ENCODE results near the gene KPRP. TPM values are rescaled to one million over a fixed set of nuclear protein-coding genes. Genes with fewer than 3 reads are reported as not detected.

KPRP gene
- not detected for polyA plus RNA-seq (2013, experiment 1 of 2; ENCODE audit: insufficient read length)
- not detected for polyA plus RNA-seq (2013, experiment 2 of 2; ENCODE audit: insufficient read length)

- DNase-seq = no peak
These were observed at the start of gene KPRP for GRCh38 chr1:152757747-152758146. TSS of gene KPRP (plus strand) at chr1:152758025. CDS start at chr1:152759589, 1,564 bp downstream.

- no peak for DNase-seq
These were observed 39.6 kb upstream of the KPRP start for GRCh38 chr1:152718238-152718637.

GRCh38 chr1:152725261-152725660 is 32.6 kb upstream of the KPRP start:
- no peak for DNase-seq

GRCh38 chr1:152728986-152729385 is 28.8 kb upstream of the KPRP start:
- DNase-seq = no peak

GRCh38 chr1:152735648-152736047 is 22.2 kb upstream of the KPRP start:
- no peak for DNase-seq

GRCh38 chr1:152737997-152738396 is 19.8 kb upstream of the KPRP start:
- no peak for DNase-seq

GRCh38 chr1:152739841-152740240 is 18.0 kb upstream of the KPRP start:
- no peak for DNase-seq

GRCh38 chr1:152741656-152742055 is 16.2 kb upstream of the KPRP start:
- no peak for DNase-seq

- peak; percentile 21 for DNase-seq
These were observed 14.3 kb upstream of the KPRP start for GRCh38 chr1:152743371-152744145.

GRCh38 chr1:152745289-152745704 is 12.5 kb upstream of the KPRP start:
- DNase-seq = no peak

GRCh38 chr1:152745765-152746444 is 11.9 kb upstream of the KPRP start:
- no peak for DNase-seq

GRCh38 chr1:152747831-152748230 is 10.0 kb upstream of the KPRP start:
- peak; percentile 10 for DNase-seq

GRCh38 chr1:152752225-152752624 is 5.6 kb upstream of the KPRP start:
- DNase-seq = peak; percentile 69

GRCh38 chr1:152753586-152753985 is 4.2 kb upstream of the KPRP start:
- DNase-seq = no peak

- DNase-seq = no peak
These were observed 953 bp upstream of the KPRP start for GRCh38 chr1:152756872-152757271.

- no peak for DNase-seq
These were observed 811 bp downstream of the KPRP start for GRCh38 chr1:152758636-152759035.

- no peak for DNase-seq
These were observed 1.8 kb downstream of the KPRP start for GRCh38 chr1:152759453-152760173.

GRCh38 chr1:152760551-152761190 is 2.8 kb downstream of the KPRP start:
- no peak for DNase-seq

- no peak for DNase-seq
These were observed 3.9 kb downstream of the KPRP start for GRCh38 chr1:152761609-152762213.

GRCh38 chr1:152768847-152769533 is 11.2 kb downstream of the KPRP start:
- peak; percentile 19 for DNase-seq

GRCh38 chr1:152770411-152770810 is 12.6 kb downstream of the KPRP start:
- DNase-seq = no peak

- DNase-seq = no peak
These were observed 17.1 kb downstream of the KPRP start, which contains the start of gene LCE1F for GRCh38 chr1:152774875-152775274. TSS of gene LCE1F (plus strand) at chr1:152775140. CDS start at chr1:152776372, 1,232 bp downstream.

Data from fibroblast of skin of abdomen (primary cell).